CD4-positive, alpha-beta T cell (primary cell): ENCODE data around the gene TCF19. TPM values are rescaled to one million over a fixed set of nuclear protein-coding genes. Genes with fewer than 3 reads are reported as not detected.

Experiments
- ATAC-seq: fragments of 200-7000 bp; cut with Tn5 transposase; one replicate; pipeline ENCODE4 v1.10.0; 2022; ENCODE audit warnings: mild to moderate bottlenecking; ENCODE audit not compliant: poor library complexity
- CTCF ChIA-PET: fragments of 350-600 bp; sonication (Branson Sonifier 250); formaldehyde crosslinking; loops from one replicate; lab custom pipeline; 2021; ENCODE audit warnings: antibody characterized with exemption, inconsistent platforms; lab: Charles Lee
- POLR2A ChIA-PET: fragments of 350-600 bp; sonication (Branson Sonifier 250); formaldehyde crosslinking; loops from one replicate; lab custom pipeline; 2021; ENCODE audit warnings: antibody characterized with exemption, inconsistent platforms; lab: Charles Lee
- DNase-seq, 14 experiments: peaks; one replicate each; pipeline ENCODE4 v3.0.0-alpha.2; 2013 to 2020; ENCODE audit warnings: mixed read lengths in 2 of 14
- H3K27ac ChIP-seq, 2 donors: one replicate each; pipeline versions ENCODE4 v1.5.1 to v1.7.0; 2013; ENCODE audit warnings: low read length in 2 of 2, low read depth in 1 of 2, mild to moderate bottlenecking in 1 of 2
- H3K27me3 ChIP-seq, 2 experiments: 1 replicate in 1 of 2; 2 replicates in 1 of 2; pipeline versions ENCODE4 v1.6.1 to v1.7.0; 2013; ENCODE audit warnings: low read length in 2 of 2, control low read depth in 1 of 2, mild to moderate bottlenecking in 1 of 2, moderate library complexity in 1 of 2; ENCODE audit not compliant: insufficient read depth in 2 of 2, control insufficient read depth in 1 of 2
- H3K36me3 ChIP-seq: one replicate; pipeline ENCODE4 v1.6.1; 2013; ENCODE audit warnings: low read length, control low read depth; ENCODE audit not compliant: insufficient read depth
- H3K4me1 ChIP-seq: one replicate; pipeline ENCODE4 v1.6.1; 2013; ENCODE audit warnings: low read length, control low read depth; ENCODE audit not compliant: insufficient read depth
- H3K4me3 ChIP-seq: one replicate; pipeline ENCODE4 v1.5.1; 2013; ENCODE audit warnings: mild to moderate bottlenecking, low read length, moderate library complexity
- H3K9me3 ChIP-seq, 2 experiments: 1 replicate in 1 of 2; 2 replicates in 1 of 2; pipeline versions ENCODE4 v1.6.1 to v1.7.0; 2013; ENCODE audit warnings: low read length in 2 of 2, mild to moderate bottlenecking in 2 of 2, control low read depth in 1 of 2, moderate library complexity in 1 of 2; ENCODE audit not compliant: control insufficient read depth in 1 of 2, insufficient read depth in 1 of 2
- H3K27ac Mint-ChIP-seq: one replicate; pipeline ENCODE4 v1.8.0; 2020; ENCODE audit warnings: mixed read lengths
- H3K27me3 Mint-ChIP-seq: one replicate; pipeline ENCODE4 v1.8.0; 2021; ENCODE audit warnings: mixed read lengths
- H3K36me3 Mint-ChIP-seq: one replicate; pipeline ENCODE4 v1.8.0; 2021; ENCODE audit warnings: low read depth, mixed read lengths
- H3K4me1 Mint-ChIP-seq: one replicate; pipeline ENCODE4 v1.8.0; 2021; ENCODE audit warnings: low read depth, mixed read lengths
- H3K4me3 Mint-ChIP-seq: one replicate; pipeline ENCODE4 v1.8.0; 2020; ENCODE audit warnings: mild to moderate bottlenecking, mixed read lengths
- H3K9me3 Mint-ChIP-seq: one replicate; pipeline ENCODE4 v1.8.0; 2020; ENCODE audit warnings: mixed read lengths
- CTCF ChIP-seq: fragments of 200-600 bp; IDR thresholded peaks from one replicate; pipeline ENCODE4 v1.8.0; 2022; ENCODE audit warnings: antibody characterized with exemption, mild to moderate bottlenecking
- intact Hi-C, 2 experiments: fragments of 100-400 bp; cut with DNase I in 1 of 2; cut with micrococcal nuclease in 1 of 2; formaldehyde crosslinking; loops; one replicate each; pipeline versions ENCODE4 v1.15.1 to v1.9.0; 2023 to 2025; cut with DNase I, micrococcal nuclease
- total RNA-seq, 174 experiments: library from RNA in 2 of 174; stranded (reverse) in 2 of 174; gene quantifications; one replicate each; pipeline ENCODE4 v1.2.3 and lab custom pipeline; 2021 to 2026

TCF19 gene
- total RNA-seq, 2 experiments from 2014 or later = 3.3 to 4.1 TPM

GRCh38 chr6:31130751-31131150 is 27.6 kb upstream of the TCF19 start:
- no peaks in the 10 kb centered on the region for H3K9me3 Mint-ChIP-seq
- peaks cover 6% of the 10 kb centered on the region for H3K27me3 Mint-ChIP-seq
- peaks cover 8% of the 10 kb centered on the region for H3K4me1 ChIP-seq
- H3K4me3 ChIP-seq = no peak overlapping the region
- no peaks in the 10 kb centered on the region for H3K27me3 ChIP-seq
- ChIA-PET POLR2A (no interaction called here), CTCF (interaction anchor here (0.8 kb wide), 1 partner anchor 66 kb away, joined by 3 read pairs; no protein-coding TSS in a partner anchor)
- no peak for ATAC-seq
- H3K36me3 Mint-ChIP-seq = no peaks in the 10 kb centered on the region
- H3K36me3 ChIP-seq = no peaks in the 10 kb centered on the region
- no peak for TF ChIP-seq CTCF
- intact Hi-C loops = no loop called here
- no peak for DNase-seq
- peaks cover 6% of the 10 kb centered on the region for H3K4me1 Mint-ChIP-seq
- no peaks in the 10 kb centered on the region for H3K9me3 ChIP-seq
- H3K27ac Mint-ChIP-seq = no peak overlapping the region
- no peak overlapping the region for H3K27ac ChIP-seq
- H3K4me3 Mint-ChIP-seq = no peak overlapping the region

- H3K9me3 ChIP-seq = no peaks in the 10 kb centered on the region
- Mint-ChIP-seq H3K4me3 (no peak overlapping the region), H3K9me3 (no peaks in the 10 kb centered on the region), H3K27ac (no peak overlapping the region), H3K4me1 (peaks cover 6% of the 10 kb centered on the region), H3K36me3 (no peaks in the 10 kb centered on the region), H3K27me3 (peaks cover 6% of the 10 kb centered on the region)
- CTCF ChIA-PET = interaction anchor here (0.6 kb wide), 1 partner anchor 28 kb away, joined by 3 read pairs; no protein-coding TSS in a partner anchor
- no peak overlapping the region for H3K4me3 ChIP-seq
- peaks cover 8% of the 10 kb centered on the region for H3K4me1 ChIP-seq
- ATAC-seq = no peak
- no peaks in the 10 kb centered on the region for H3K36me3 ChIP-seq
- no peak overlapping the region for H3K27ac ChIP-seq
- DNase-seq = no peak
- no peaks in the 10 kb centered on the region for H3K27me3 ChIP-seq
- POLR2A ChIA-PET = no interaction called here
- no peak for TF ChIP-seq CTCF
- intact Hi-C loops = no loop called here
These were observed 26.8 kb upstream of the TCF19 start for GRCh38 chr6:31131595-31131994.

- CTCF ChIA-PET = interaction anchor here (0.8 kb wide), 1 partner anchor 234 kb away, joined by 3 read pairs; no protein-coding TSS in a partner anchor
- Mint-ChIP-seq H3K9me3 (no peaks in the 10 kb centered on the region), H3K27me3 (peaks cover 6% of the 10 kb centered on the region), H3K27ac (no peak overlapping the region), H3K4me1 (peaks cover 11% of the 10 kb centered on the region), H3K36me3 (no peaks in the 10 kb centered on the region), H3K4me3 (no peak overlapping the region)
- Histone ChIP-seq H3K9me3 (no peaks in the 10 kb centered on the region), H3K4me1 (peaks cover 12% of the 10 kb centered on the region), H3K36me3 (no peaks in the 10 kb centered on the region), H3K27ac (no peak overlapping the region), H3K27me3 (no peaks in the 10 kb centered on the region), H3K4me3 (no peak overlapping the region)
- ATAC-seq (no peak), DNase-seq (no peak)
- intact Hi-C loops = no loop called here
- no peak for TF ChIP-seq CTCF
- POLR2A ChIA-PET = interaction anchor here (1.0 kb wide), 1 partner anchor 60 kb away, joined by 3 read pairs; no protein-coding TSS in a partner anchor
These were observed 25.6 kb upstream of the TCF19 start for GRCh38 chr6:31132806-31133205.
